ENCODE results near the gene ANKRD45.
A peak's percentile ranks its signal among the peaks of the same experiment; 100 is the strongest.
"Not testable (repeated sequence)": the region's sequence is repeated elsewhere in the genome, so short reads cannot be mapped to it uniquely, and the experiment has no call there.

ANKRD45 gene

DNA sequence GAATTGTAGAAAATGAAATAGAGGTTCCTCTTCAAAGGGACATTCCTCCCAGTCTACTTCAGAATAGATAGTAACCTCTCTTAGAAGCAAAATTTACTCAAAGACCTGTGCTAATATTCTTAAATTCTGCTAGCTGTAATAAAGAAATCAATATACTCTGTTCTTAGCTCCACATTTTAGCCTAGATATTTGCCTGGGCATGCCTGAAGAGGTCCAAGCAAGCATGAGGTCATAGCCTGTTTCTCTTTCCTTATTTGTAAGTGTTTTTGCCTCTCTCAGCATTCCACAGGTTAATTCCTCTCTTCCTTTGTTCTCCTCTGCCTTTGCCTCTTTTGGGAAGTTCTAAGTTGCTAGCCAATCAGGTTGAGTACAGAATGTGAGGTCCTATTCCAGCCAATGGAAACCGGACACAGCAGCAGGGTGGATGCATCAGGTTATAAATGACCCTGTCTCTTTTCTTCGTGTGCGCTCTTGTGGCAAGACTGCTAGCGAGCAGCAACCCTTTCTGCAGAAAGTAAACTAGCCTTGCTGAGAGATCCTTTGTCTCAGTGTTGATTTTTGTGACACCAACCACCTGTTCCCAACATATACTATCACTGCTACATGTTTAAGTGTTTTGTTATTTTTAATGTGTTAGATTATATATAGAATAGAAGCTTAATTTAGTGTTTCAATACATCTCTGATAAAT is 27.1 kb downstream of the ANKRD45 start:
- DNase-seq (ENCODE audit: low spot score), result not testable (repeated sequence)

DNA sequence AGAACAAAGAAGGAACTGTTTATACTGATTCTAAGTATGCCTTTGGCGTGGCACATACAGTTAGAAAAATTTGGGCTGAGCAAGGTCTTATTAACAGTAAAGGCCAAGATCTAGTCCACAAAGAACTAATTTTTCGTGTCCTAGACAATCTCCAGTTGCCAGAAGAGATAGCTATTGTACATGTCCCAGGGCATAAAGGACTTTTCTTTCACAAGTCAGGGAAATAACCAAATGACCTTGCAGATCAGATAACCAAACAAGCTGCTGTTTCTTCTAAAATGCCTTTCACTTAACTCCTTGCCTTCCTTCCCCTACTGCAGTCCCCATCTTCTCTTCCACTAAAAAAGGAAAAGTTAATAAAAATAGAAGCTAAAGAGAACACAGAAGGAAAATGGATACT is 30.5 kb downstream of the ANKRD45 start:
- DNase-seq (ENCODE audit: low spot score), result no peak

DNA sequence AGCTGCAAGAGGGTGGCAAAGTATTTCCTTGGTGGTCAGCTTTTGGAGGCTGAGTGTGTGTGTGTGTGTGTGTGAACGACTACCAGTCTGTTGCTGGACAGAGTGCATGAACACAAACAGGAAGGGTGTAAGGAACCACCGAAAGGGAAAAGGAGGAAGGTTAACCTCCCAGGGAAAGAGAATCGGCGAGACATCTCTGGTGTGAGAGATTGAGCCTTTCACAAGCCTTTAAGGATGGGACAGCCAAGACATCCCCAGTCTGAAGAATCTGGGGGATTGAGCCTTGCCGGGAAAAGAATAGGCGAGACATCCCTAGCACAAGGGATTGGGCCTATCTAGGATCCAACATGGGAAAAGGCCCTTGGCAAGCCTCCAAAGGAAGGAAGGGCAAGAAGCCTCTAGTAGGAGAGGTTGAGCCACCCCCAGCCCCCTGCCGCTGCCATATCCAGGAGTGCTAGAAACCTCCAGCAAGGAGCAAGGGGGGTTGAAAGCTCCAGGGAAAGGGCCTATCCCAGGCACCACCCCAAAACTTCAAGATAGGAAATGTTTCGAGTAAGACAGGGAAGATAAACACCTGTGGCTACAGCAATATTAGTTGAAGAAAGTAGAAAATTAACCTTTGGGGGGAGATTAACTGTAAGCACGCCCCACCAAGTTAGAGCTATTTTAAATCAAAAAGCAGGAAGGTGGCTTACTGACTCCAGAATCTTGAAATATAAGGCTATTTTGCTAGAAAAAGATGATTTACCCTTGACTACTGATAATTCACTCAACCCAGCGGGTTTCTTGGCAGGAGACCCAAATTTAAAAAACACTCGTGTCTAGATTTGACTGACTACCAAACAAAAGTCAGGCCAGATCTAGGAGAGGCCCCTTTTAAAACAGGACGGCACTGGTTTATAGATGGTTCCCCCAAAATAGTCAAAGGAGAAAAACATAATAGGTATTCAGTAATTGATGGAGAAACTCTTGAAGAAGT is 31.3 kb downstream of the ANKRD45 start:
- no peak for DNase-seq (ENCODE audit: low spot score)

DNA sequence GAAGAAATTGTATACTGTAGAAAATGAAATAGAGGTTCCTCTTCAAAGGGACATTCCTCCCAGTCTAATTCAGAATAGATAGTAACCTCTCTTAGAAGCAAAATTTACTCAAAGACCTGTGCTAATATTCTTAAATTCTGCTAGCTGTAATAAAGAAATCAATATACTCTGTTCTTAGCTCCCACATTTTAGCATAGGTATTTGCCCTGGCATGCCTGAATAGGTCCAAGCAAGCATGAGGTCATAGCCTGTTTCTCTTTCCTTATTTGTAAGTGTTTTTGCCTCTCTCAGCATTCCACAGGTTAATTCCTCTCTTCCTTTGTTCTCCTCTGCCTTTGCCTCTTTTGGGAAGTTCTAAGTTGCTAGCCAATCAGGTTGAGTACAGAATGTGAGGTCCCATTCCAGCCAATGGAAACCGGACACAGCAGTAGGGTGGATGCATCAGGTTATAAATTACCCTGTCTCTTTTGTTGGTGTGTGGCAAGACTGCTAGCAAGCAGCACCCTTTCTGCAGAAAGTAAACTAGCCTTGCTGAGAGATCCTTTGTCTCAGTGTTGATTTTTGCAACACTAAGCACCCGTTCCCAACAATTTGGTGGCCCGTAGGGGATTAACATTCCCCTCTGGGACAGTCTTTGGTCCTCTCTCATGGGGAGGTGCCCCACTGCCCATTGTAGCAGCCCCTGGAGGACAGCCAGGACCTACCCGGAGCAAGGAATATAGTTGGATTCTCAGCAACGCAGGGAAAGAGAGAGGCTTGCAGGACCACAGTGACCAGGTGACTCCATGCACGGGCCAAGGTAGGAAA is 32.2 kb downstream of the ANKRD45 start:
- not testable (repeated sequence) for DNase-seq (ENCODE audit: low spot score)

DNA sequence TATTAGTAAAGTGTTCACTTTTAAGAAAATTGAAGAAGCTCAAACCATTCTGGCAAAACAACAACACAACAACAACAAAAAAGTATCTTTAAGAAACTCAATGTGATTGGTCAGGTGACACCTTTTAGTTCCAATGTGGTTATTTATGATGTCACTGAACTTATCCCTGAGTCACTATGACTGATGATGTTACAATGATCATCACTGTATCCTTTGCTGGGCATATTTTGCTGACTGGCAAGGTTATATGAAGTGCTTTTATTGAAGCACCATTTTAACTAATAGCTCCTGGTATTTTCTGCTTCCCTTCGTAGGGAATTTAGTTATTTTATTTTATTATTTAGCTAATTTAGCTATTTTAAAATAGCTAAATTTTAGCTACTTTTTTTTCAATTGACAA is 34.5 kb downstream of the ANKRD45 start, which contains the start of gene TEX50:
TSS of gene TEX50 (plus strand) at position 223 of the 400 bp plus-strand sequence. CDS start 184 bp downstream, outside the sequence.
- no peak for DNase-seq (ENCODE audit: low spot score)

DNA sequence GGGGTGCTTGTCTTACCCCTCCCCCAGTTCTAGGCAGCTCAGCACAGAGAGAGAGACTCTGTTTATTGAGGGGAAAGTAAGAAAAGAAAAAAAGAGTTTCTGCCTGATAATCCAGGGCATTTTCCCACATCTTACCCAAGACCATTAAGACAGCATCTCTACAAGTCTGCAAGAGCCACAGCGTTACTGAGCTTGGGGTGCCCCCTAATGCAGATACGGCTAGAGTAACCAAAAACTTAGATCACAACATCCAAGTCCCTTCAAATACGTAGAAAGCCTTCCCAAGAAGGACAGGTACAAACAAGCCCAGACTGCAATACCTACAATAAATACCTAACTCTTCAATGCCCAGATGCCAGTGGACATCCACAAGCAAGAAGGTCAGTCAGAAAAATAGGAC is 40.8 kb downstream of the ANKRD45 start:
- no peak for DNase-seq (ENCODE audit: low spot score)

DNA sequence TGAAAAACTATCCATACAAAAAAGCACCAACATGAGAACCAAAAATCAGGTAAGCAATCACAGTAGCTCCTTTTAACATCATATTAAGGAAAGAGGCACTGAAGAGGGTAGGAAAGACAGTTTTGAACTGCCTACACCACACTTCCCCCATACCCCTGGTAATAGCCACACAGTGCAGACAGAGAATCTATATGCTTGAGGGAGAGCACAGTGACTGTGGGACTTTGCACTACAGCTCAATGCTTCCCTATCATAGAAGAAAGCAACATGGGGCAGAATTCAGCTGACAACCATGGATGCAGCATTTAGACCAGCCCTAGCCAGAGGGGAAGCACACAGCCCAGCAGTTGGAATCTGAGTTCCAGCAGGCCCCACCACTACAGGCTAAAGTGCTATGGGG is 42.4 kb downstream of the ANKRD45 start:
- DNase-seq (ENCODE audit: low spot score), result no peak

DNA sequence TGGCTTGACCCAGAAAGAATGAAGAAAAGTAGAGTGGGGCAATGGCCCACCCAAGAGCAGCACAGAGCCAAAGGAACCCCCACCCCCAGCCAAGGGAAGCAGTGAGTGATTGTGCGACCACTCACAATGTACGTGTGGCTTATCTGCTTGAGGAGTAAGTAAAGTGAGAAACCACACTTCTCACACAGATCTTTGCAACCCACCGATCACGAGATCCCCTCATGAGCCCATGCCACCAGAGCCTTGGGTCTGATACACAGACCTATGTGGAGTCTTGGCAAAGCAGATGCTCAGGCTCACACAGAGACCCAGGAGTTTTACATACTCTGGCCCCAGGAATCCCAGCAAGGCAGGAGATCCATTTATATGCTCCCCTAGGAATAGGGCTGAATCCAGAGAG is 52.8 kb downstream of the ANKRD45 start:
- no peak for DNase-seq (ENCODE audit: low spot score)

DNA sequence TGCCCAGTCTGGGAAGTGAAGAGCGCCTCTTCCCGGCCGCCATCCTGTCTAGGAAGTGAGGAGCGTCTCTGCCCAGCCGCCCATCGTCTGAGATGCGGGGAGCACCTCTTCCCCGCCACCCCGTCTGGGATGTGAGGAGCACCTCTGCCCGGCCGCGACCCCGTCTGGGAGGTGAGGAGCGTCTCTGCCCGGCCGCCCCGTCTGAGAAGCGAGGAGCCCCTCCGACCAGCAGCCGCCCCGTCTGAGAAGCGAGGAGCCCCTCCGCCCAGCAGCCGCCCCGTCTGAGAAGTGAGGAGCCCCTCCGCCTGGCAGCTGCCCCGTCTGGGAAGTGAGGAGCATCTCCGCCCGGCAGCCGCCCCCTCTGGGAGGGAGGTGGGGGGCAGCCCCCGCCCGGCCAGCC is 56.6 kb downstream of the ANKRD45 start:
- DNase-seq (ENCODE audit: low spot score), result not testable (repeated sequence)

DNA sequence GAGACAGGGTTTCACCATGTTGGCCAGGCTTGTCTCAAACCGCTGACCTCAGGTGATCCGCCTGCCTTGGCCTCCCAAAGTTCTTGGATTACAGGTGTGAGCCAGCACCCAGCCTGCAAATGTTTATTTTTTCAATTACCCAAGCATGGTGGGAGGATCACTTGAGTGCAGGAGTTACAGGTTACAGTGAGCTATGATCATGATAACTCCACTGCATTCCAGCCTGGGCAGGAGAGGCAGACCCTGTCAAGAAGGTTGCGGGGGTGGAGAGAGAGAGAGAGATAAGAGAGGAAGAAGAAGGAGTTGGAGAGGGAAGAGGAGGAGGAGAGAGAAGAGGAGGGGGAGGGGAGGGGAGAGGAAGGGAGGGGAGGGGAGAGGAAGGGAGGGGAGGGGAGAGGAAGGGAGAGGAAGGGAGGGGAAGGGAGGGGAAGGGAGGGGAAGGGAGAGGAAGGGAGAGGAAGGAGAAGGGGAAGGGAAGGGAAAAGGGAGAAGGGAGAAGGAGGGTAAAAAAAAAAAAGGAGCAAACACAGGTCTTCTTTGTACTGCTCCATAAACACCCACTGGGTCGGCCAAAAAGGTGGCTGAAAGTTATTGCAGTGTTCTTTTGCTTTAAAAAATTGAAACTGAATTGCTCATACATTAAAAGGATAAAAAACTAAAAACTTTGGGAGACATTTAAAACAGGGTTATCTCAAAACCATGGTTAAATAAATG is 61.0 kb downstream of the ANKRD45 start:
- DNase-seq (ENCODE audit: low spot score), result no peak

DNA sequence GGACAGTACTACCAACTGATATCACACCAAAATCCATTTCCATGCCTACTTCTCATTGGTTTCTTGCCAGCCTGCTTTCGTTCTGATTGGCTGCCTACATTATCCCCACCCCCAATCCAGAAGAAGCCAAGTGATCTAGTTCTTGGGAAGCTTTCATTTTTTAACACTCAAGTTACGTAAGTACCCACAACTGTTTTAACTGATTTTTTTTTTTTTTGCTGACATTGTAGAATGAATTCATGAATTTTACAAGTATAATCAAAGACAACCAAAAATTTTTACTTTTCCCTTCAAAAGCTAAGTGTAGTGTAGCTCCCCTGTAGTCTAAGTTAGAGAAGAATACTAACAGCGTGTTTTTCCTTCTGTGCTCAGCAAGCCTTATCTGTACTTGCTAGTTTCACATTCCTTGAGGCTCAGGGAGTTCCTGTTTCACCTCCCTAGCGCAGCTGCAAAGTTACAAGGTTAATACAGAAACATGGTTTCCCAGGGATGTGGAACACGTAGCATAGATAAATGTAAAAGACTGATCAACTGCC is 66.5 kb downstream of the ANKRD45 start, which contains the start of gene SLC9C2:
TSS of gene SLC9C2 (minus strand) at position 17 of the 536 bp plus-strand sequence. CDS start 1,296 bp downstream, outside the sequence.
- peak; percentile 38 for DNase-seq (ENCODE audit: low spot score)

DNA sequence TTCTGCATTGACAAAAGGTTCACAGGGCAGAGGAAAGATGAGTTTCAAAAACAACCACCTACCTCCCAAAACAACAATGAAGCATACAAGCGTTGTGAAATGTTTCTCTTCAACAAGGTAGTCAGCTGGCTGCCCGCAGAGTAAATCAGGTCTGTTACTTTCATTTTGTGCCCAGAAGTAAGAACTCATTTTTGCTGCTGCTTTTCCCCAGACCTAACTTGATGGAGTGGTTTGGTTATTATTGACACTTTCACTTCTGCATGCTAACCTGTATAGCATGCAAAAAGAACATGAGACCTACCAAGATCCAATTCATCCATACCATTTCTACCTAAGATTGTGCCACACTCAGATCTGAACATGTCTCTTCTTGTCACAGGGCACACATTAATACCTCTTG is 68.1 kb downstream of the ANKRD45 start:
- DNase-seq (ENCODE audit: low spot score), result no peak

DNA sequence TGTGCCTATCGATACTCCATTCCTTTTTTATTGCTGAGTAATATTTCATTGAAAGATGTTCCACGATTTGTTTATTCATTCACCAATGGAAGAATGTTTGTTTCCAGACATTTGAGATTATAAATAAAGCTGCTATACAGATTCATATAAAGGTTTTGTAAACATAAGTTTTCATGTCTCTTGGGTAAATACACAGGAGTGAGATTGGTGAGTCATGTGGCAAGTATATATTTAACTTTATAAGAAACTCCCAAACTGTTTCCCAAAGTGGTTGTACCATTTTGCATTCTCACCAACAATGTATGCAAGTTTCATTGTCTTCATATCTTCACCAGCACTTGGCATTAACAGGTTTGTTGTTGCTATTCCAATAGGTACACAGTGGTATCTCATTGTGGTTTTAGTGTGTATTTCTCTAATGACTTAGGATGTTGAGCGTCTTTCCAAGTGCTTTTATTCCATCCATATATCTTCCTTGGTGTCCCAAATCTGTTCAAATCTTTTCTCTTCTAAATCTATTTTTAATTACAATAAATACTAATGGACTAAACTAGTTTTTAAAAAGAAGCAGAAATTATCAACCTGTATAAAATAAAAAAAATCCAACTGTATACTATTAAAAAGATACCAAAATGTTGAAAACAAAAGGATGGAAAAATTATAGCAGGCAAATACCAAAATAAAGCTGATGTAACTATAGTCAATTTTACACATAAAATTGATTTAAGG is 73.4 kb downstream of the ANKRD45 start:
- DNase-seq (ENCODE audit: low spot score), result no peak

DNA sequence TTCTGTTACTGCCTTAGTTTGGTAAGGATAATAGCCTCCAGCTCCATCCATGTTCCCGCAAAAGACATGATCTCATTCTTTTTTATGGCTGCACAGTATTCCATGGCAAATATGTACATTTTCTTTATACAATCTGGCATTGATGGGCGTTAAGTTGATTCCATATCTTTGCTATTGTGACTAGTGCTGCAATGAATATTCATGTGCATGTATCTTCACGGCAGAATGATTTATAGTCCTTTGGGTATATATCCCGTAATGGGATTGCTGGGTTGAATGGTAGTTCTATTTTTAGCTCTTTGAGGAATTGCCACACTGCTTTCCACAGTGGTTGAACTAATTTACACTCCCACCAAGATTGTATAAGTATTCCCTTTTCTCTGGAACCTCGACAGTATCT is 78.5 kb downstream of the ANKRD45 start:
- not testable (repeated sequence) for DNase-seq (ENCODE audit: low spot score)

DNA sequence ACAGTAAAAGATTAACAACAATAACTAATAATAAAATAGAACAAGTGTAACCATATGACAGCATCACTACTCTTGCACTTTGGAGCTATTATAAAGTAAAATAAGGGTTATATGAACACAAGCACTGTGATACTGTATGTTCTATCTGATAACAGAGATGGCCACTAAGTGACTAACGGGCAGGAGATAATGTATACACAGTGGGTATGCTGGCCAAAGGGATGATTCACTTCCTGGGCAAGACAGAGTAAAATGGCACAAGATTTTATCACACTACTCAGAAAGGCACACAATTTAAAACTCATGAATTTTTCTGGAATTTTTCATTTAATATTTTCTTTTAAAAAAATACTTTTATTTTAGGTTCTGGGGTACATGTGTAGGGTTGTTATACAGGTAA is 79.1 kb downstream of the ANKRD45 start:
- DNase-seq (ENCODE audit: low spot score), result no peak

DNA sequence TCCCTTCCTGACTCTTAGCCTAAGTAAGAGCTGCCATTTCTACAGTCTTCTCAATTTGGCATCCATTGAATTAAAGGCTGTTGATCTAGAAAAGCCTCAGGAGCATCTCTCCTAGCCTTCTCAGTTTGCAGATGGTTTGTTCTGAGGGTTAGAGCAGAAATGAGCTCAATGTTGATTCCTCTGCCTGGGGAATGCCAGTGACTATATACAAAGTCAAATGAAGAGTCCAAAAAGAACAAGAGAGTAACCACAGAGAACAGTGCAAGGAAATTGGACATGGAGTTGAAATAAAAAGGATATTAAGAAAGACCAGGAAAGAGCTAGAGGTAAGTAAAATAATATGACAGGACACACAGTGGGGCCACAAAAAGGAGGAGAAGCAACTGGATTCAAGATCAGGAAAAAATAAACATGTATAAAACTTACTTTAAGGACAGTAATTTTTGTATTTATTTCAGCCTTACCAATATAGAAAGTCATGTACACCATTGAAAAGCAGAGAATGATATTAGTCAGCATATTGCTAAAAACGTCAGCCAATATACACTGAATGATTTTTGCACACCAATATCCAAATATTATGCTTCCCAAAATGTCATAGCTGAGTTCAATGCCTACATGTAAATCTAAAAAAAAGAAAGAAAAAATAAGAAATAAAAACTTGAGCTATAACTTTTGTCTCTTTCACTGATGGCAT is 88.1 kb downstream of the ANKRD45 start:
- no peak for DNase-seq (ENCODE audit: low spot score)

DNA sequence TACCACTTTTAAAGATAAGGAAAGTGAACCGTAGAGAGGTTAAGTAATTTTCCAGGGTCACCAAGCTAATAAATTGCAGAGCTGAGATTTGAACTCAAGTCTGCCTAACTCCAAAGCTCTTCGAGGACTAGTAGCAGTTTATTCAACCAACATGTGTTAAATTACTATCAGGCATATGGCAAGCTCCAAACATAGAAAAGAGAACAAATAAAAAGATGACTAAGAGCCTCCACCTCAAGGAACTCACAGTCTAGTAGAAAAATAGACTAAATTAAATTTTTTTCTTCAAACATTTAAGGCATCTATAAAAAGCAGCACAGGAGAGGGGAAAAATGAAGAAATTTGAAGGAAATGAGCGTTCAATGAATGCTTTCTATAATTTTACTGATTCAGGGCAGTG is 89.0 kb downstream of the ANKRD45 start:
- no peak for DNase-seq (ENCODE audit: low spot score)

DNA sequence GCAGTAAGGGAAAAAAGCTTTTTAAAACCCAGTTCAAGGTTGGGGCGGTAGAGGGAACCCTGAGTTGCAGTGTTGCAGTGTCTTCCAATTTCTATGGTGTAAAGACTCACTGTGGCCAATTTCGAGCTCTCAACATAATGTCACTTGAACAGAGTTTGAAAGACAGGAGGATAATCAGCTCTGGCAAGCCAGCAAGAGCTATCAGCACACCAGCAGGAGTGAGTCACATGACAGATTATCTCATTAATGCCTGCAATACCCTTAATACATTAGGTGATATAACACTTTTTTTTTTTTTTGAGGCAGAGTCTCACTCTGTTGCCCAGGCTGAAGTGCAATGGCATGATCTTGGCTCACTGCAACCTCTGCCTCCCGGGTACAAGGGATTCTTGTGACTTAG is 89.6 kb downstream of the ANKRD45 start:
- DNase-seq (ENCODE audit: low spot score), result no peak

DNA sequence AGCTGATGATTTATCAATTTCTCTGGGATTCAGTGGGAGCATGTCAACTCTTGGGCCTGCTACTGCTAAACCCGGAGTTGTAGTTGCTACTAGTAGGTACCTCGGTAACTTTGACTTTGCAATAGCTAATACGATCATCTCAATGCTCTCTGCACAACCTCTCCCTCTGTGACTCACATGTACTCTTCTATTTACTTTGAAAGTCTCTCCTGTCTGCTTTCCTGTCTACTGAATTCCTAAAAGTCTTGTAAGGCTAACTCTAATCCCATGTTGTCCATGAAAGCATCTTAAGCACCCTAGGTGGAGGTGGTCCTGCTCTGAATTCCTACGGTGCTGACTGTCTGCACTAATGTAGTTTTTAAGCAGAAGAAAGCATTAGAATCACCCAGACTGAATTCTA is 96.1 kb downstream of the ANKRD45 start:
- no peak for DNase-seq (ENCODE audit: low spot score)
